NT2/D1 (cell line): ENCODE results near the gene PRC1.

Experiments used
- DNase-seq: peaks from one replicate; pipeline ENCODE4 v3.0.0-alpha.2; 2011; ENCODE audit warnings: low read depth, low spot score
- H3K27me3 ChIP-seq: 2 replicates; pipeline ENCODE4 v1.6.0; 2011; ENCODE audit warnings: mild to moderate bottlenecking; ENCODE audit not compliant: insufficient read length, insufficient read depth
- H3K36me3 ChIP-seq: 2 replicates; pipeline ENCODE4 v1.6.1; 2011; ENCODE audit warnings: mild to moderate bottlenecking, low read length, mixed read lengths; ENCODE audit not compliant: insufficient read depth, insufficient read length
- H3K4me1 ChIP-seq: 2 replicates; pipeline ENCODE4 v1.5.1; 2011; ENCODE audit not compliant: insufficient read depth, insufficient read length
- H3K4me3 ChIP-seq: 2 replicates; pipeline ENCODE4 v1.5.1; 2011; ENCODE audit warnings: low read depth; ENCODE audit not compliant: insufficient read length
- H3K9ac ChIP-seq: 2 replicates; pipeline ENCODE4 v1.6.0; 2011; ENCODE audit warnings: low read depth; ENCODE audit not compliant: insufficient read length
- H3K9me3 ChIP-seq: 2 replicates; pipeline ENCODE4 v1.5.1; 2011; ENCODE audit warnings: mild to moderate bottlenecking, low read length; ENCODE audit not compliant: insufficient read depth
- SUZ12 ChIP-seq: IDR thresholded peaks from 2 replicates; pipeline ENCODE4 v1.6.1; 2011; ENCODE audit not compliant: insufficient read length, insufficient read depth; ENCODE audit errors: extremely low read depth
- YY1 ChIP-seq: IDR thresholded peaks from 2 replicates; pipeline ENCODE4 v1.6.1; 2011; ENCODE audit not compliant: insufficient read length, insufficient read depth
- ZNF274 ChIP-seq: IDR thresholded peaks from 2 replicates; pipeline ENCODE4 v1.6.1; 2011; ENCODE audit warnings: mild to moderate bottlenecking, low read depth, low read length

PRC1 gene

GRCh38 chr15:90994417-90995311 is at the start of gene PRC1:
Gene PRC1 (minus strand): TSS chr15:90994535. CDS start chr15:90994417, 118 bp downstream.
- Histone ChIP-seq H3K27me3 (no peaks in the 10 kb centered on the region), H3K9me3 (no peaks in the 10 kb centered on the region), H3K4me3 (peak within 1 kb of the TSS; percentile 95), H3K36me3 (peaks cover 32% of the 10 kb centered on the region), H3K4me1 (peaks cover 3% of the 10 kb centered on the region), H3K9ac (peak within 1 kb of the TSS; percentile 96)
- TF ChIP-seq SUZ12 (no peak), ZNF274 (no peak)
- DNase-seq: peak; percentile 99

DNA sequence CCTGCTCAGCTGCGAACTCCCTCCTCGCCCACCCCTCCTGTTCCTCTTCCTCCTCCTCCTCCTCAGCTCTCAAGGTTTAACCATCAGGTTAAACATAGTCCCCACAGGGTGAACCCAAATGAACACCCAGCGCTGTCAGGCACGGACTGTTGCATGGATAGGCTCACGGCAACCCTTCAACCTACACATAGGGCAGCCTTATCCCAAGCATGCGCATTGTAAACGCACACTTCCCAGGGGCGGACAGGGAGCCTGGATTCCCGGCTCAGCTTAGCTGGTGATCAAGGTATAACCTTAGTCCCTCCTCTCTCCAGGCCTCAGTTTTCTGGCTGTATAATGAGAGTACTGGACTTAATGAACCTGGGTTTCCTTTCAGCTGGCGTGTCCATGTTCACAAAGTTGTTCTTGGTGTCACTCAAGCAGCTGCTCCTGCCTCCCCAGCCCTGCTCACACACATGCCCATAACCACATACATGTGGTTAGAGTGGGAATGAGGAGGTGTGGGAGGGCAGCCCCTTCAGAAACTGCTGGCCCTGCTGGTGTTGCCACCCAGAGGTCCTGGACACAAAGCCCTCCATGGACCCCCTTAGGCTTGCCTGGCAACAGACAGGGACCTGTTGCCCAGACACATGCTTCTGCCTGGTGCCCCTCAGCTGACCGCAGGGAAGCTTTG is 49.0 kb upstream of the PRC1 start:
- TF ChIP-seq YY1 (no peak), ZNF274 (no peak), SUZ12 (no peak)

DNA sequence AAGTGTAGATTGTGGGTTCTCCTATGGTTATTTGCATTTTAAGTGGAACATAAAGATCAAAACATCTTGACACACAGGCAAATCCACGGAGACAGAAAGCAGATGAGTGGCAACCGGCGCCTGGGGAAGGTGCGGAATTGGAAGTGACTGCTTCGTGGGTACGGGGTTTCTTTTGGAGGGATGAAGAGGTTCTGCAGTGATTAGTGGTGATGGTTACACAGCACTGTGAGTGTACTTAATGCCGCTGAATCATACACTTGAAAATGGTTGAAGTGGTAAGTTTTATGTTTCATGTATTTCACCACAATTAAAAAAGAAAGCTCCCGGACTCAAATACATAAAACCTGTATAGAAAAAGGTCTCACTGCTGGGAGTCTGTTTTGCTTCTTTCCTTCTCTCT is 46.5 kb upstream of the PRC1 start:
- Histone ChIP-seq H3K9me3 (no peaks in the 10 kb centered on the region), H3K4me3 (no peak overlapping the region), H3K9ac (no peak overlapping the region), H3K36me3 (no peaks in the 10 kb centered on the region), H3K4me1 (peaks cover 7% of the 10 kb centered on the region), H3K27me3 (no peaks in the 10 kb centered on the region)
- no peak for TF ChIP-seq ZNF274
- TF ChIP-seq SUZ12: no peak
- no peak for TF ChIP-seq YY1
- DNase-seq: no peak

More for the DNA sequence above, 49.0 kb upstream of the PRC1 start:
- no peak overlapping the region for H3K9ac ChIP-seq
- H3K9me3 ChIP-seq: no peaks in the 10 kb centered on the region
- DNase-seq: no peak
- no peak overlapping the region for H3K4me3 ChIP-seq
- H3K36me3 ChIP-seq: no peaks in the 10 kb centered on the region
- peaks cover 7% of the 10 kb centered on the region for H3K4me1 ChIP-seq
- H3K27me3 ChIP-seq: peaks cover 4% of the 10 kb centered on the region

DNA sequence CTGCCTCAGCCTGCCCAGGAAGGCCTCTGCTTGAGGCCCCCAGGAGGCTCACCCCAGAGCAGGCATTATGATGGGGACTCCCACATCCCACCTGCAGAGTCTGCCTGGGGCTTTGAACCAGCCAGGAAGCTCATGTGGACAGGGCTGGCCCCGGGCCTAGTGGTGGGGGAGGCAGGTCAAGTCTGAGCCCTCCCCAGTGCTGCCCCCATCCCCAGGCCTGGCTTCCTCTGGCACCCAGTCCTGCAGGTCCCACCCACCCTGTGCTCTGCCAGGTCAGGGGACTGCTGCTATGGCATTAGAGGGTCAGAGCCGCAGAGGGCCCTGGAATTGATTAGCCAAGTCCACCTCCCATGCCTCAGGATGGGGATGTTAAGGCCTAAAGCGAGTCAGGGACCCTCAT is 45.7 kb upstream of the PRC1 start:
- Histone ChIP-seq H3K27me3 (no peaks in the 10 kb centered on the region), H3K9ac (no peak overlapping the region), H3K36me3 (no peaks in the 10 kb centered on the region), H3K9me3 (no peaks in the 10 kb centered on the region), H3K4me1 (peaks cover 4% of the 10 kb centered on the region), H3K4me3 (no peak overlapping the region)
- no peak for TF ChIP-seq ZNF274
- no peak for TF ChIP-seq YY1
- no peak for TF ChIP-seq SUZ12
- no peak for DNase-seq

DNA sequence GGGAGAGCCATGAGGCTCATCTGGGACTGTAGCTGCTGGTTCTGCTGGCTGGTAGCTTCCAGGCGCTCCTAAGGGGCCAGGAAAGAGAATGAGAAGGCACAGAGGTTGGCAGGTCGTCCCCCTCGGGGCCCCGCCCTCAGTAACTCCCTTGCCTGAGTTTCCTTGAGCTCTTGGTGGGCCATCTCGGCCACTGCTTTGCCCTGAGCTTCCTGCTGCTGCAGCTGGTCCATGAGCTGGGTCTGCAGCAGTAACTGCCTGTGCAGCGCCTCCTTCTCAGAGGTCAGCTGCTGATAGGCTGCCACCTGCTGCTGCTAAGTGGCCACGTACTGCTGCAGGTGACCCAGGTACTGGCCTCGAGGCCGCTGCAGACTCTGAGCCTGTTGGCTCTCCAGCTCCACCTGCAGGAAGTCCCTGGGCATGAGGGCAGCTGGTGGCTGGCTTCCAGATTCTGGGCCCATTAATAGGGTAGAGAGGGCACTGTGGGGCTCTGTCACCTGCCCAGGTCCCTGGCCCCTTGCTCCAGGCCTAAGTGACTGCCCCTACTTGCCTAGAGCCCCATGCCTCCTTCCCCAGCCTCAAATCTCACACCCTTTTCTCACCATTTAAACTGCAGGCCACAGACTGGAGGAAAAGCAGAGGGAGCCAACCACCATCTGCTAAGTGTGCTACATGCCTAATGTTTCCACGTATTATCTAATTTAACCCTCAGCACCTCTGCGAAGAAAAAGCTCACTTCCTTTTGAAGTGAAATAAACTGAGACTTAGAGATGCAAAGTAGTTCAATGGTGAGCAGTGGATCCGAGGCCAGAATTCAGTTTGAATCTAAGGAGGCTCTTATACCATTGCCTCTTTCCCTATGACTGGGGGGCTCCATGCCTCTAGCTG is 38.8 kb upstream of the PRC1 start:
- Histone ChIP-seq H3K27me3 (no peaks in the 10 kb centered on the region), H3K4me1 (peaks cover 5% of the 10 kb centered on the region), H3K4me3 (no peak overlapping the region), H3K9ac (no peak overlapping the region), H3K36me3 (no peaks in the 10 kb centered on the region), H3K9me3 (no peaks in the 10 kb centered on the region)
- no peak for TF ChIP-seq ZNF274
- no peak for TF ChIP-seq YY1
- TF ChIP-seq SUZ12: no peak
- peak; percentile 54 for DNase-seq

GRCh38 chr15:91031796-91032195 is 37.5 kb upstream of the PRC1 start:
- Histone ChIP-seq H3K9me3 (no peaks in the 10 kb centered on the region), H3K36me3 (no peaks in the 10 kb centered on the region), H3K4me1 (peaks cover 5% of the 10 kb centered on the region), H3K27me3 (no peaks in the 10 kb centered on the region), H3K4me3 (no peak overlapping the region), H3K9ac (no peak overlapping the region)
- TF ChIP-seq YY1 (no peak), ZNF274 (no peak), SUZ12 (no peak)
- DNase-seq: no peak
